SK-N-MC (cell line): ENCODE measurements around the gene PEX11G.

Experiments
- EZH2 ChIP-seq: fragments of 200-600 bp; sonication (generic); IDR thresholded peaks from one replicate; pipeline ENCODE4 v1.6.1; 2017; ENCODE audit warnings: antibody characterized with exemption
- POLR2AphosphoS5 ChIP-seq: IDR thresholded peaks from 2 replicates; pipeline ENCODE4 v1.6.1; 2012; ENCODE audit warnings: mild to moderate bottlenecking, low read depth, low read length, borderline replicate concordance

GRCh38 chr19:7513809-7514642 lies 25.2 kb upstream of the PEX11G start:
- TF ChIP-seq POLR2AphosphoS5 = no peak
- no peak for TF ChIP-seq EZH2
